Neuron (in vitro differentiated cells): ENCODE measurements around the gene OR2B2.
"Not testable (repeated sequence)": the region's sequence is repeated elsewhere in the genome, so short reads cannot be mapped to it uniquely, and the experiment has no call there.

Source experiments
- H2AFZ ChIP-seq: one replicate; pipeline ENCODE4 v1.6.1; 2013; ENCODE audit warnings: low read depth, mild to moderate bottlenecking, inconsistent platforms, low read length, moderate library complexity
- H3K27me3 ChIP-seq: one replicate; pipeline ENCODE4 v1.6.1; 2013; ENCODE audit warnings: low read length; ENCODE audit not compliant: insufficient read depth
- H3K36me3 ChIP-seq: one replicate; pipeline ENCODE4 v1.6.1; 2013; ENCODE audit warnings: low read length; ENCODE audit not compliant: insufficient read depth
- H3K4me1 ChIP-seq: one replicate; pipeline ENCODE4 v1.6.1; 2013; ENCODE audit warnings: low read length; ENCODE audit not compliant: insufficient read depth
- H3K4me3 ChIP-seq: 2 replicates; pipeline ENCODE4 v1.5.1; 2013; ENCODE audit warnings: mild to moderate bottlenecking, low read length, moderate library complexity
- H3K9me3 ChIP-seq: one replicate; pipeline ENCODE4 v1.6.1; 2013; ENCODE audit warnings: low read length

OR2B2 gene

GRCh38 chr6:27911956-27912446 is at the start of gene OR2B2:
OR2B2 (minus strand) TSS chr6:27912396; CDS start chr6:27912319, 77 bp downstream.
- no peaks in the 10 kb centered on the region for H3K9me3 ChIP-seq
- no peak within 1 kb of the TSS for H3K4me3 ChIP-seq
- no peaks in the 10 kb centered on the region for H3K4me1 ChIP-seq
- no peak within 1 kb of the TSS for H2AFZ ChIP-seq
- H3K36me3 ChIP-seq: no peaks in the 10 kb centered on the region
- H3K27me3 ChIP-seq: peaks cover 5% of the 10 kb centered on the region

- Histone ChIP-seq H3K9me3 (no peaks in the 10 kb centered on the region), H3K36me3 (no peaks in the 10 kb centered on the region), H2AFZ (no peak overlapping the region), H3K4me1 (no peaks in the 10 kb centered on the region), H3K4me3 (no peak overlapping the region), H3K27me3 (no peaks in the 10 kb centered on the region)
Measured at GRCh38 chr6:27957516-27957915, 45.3 kb upstream of the OR2B2 start.

DNA sequence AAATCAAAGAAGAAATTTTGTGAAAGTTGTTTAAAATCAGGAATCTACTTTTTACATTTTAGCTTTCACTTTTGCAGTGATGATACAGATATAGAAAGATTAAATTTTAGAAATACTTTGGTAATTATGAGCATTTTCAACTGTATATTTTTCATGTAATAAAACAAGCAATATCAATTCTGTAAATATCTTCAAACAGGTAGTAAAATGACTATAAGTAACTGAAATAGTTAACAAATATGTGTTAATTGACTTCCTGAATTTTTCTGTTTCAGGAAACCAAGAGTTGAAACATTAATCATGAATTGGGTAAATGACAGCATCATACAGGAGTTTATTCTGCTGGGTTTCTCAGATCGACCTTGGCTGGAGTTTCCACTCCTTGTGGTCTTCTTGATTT is 44.7 kb upstream of the OR2B2 start, which contains the start of gene OR2B6:
Gene OR2B6, plus strand, starts transcription at position 301 of the 400 bp plus-strand sequence. Its CDS starts 0 bp downstream, at position 301.
- Histone ChIP-seq H3K4me3 (no peak within 1 kb of the TSS), H2AFZ (no peak within 1 kb of the TSS), H3K9me3 (no peaks in the 10 kb centered on the region), H3K36me3 (no peaks in the 10 kb centered on the region), H3K4me1 (no peaks in the 10 kb centered on the region), H3K27me3 (peaks cover under 1% of the 10 kb centered on the region)

DNA sequence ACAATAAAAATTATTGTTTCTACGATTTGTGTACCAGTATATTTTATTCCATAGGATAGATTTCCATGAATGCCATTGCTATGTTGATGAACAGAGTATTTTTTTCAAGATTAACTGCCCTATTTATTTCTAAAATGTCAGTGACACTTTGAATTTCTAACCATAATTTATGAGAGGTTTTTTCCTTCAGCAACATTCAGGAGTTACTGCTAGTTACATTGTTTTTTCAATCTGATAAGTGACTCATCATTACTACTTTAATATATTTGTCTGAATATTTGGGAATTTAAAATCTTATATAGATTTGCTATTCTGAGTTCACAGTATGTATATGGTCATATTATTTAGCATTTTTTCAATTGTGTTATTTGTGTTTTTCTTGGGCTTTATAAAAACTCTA is 38.8 kb upstream of the OR2B2 start:
- Histone ChIP-seq H3K36me3 (no peaks in the 10 kb centered on the region), H2AFZ (no peak overlapping the region), H3K4me3 (no peak overlapping the region), H3K4me1 (no peaks in the 10 kb centered on the region), H3K9me3 (no peaks in the 10 kb centered on the region), H3K27me3 (peaks cover 4% of the 10 kb centered on the region)

GRCh38 chr6:27948237-27948636 is 36.0 kb upstream of the OR2B2 start:
- peaks cover 4% of the 10 kb centered on the region for H3K27me3 ChIP-seq
- H3K36me3 ChIP-seq: no peaks in the 10 kb centered on the region
- no peaks in the 10 kb centered on the region for H3K9me3 ChIP-seq
- H2AFZ ChIP-seq: no peak overlapping the region
- H3K4me1 ChIP-seq: no peaks in the 10 kb centered on the region
- no peak overlapping the region for H3K4me3 ChIP-seq

DNA sequence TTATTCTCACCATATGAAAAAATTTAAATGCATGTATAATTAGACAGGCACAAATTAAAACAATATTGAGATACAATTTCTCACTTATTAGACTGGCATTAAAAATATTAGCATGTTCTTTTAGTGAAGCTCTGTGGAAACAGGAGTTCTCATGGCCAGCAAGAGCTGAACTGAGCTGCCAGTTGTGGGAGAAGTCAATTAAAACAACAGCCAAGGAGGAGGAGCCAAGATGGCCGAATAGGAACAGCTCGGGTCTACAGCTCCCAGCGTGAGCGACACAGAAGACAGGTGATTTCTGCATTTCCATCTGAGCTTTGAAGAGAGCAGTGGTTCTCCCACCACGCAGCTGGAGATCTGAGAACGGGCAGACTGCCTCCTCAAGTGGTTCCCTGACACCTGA is 30.9 kb upstream of the OR2B2 start:
- not testable (repeated sequence) for H3K36me3 ChIP-seq, H3K9me3 ChIP-seq, H2AFZ ChIP-seq, H3K4me3 ChIP-seq, H3K27me3 ChIP-seq, H3K4me1 ChIP-seq

GRCh38 chr6:27940766-27941165 is 28.6 kb upstream of the OR2B2 start:
- H3K4me1 ChIP-seq: no peaks in the 10 kb centered on the region
- no peaks in the 10 kb centered on the region for H3K9me3 ChIP-seq
- no peaks in the 10 kb centered on the region for H3K36me3 ChIP-seq
- peaks cover 5% of the 10 kb centered on the region for H3K27me3 ChIP-seq
- H3K4me3 ChIP-seq: no peak overlapping the region
- no peak overlapping the region for H2AFZ ChIP-seq

- H3K9me3 ChIP-seq: no peaks in the 10 kb centered on the region
- no peaks in the 10 kb centered on the region for H3K36me3 ChIP-seq
- H3K4me3 ChIP-seq: no peak overlapping the region
- no peaks in the 10 kb centered on the region for H3K27me3 ChIP-seq
- H3K4me1 ChIP-seq: no peaks in the 10 kb centered on the region
- H2AFZ ChIP-seq: no peak overlapping the region
Measured at GRCh38 chr6:27931209-27931608, 19.0 kb upstream of the OR2B2 start.

DNA sequence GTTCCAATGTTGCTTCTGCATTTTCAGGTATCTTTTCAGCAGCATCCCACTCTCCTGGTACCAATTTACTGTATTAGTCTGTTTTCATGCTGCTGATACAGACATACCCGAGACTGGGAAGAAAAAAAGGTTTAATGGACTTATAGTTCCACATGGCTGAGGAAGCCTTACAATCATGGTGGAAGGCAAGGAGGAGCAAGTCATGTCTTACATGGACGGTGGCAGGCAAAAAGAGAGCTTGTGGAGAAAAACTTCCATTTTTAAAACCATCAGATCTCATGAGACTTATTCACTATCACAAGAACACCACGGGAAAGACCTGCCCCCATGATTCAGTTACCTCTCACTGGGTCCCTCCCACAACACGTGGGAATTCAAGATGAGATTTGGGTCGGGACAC is 17.7 kb upstream of the OR2B2 start:
- not testable (repeated sequence) for H3K4me1 ChIP-seq, H2AFZ ChIP-seq, H3K4me3 ChIP-seq, H3K9me3 ChIP-seq, H3K36me3 ChIP-seq, H3K27me3 ChIP-seq

DNA sequence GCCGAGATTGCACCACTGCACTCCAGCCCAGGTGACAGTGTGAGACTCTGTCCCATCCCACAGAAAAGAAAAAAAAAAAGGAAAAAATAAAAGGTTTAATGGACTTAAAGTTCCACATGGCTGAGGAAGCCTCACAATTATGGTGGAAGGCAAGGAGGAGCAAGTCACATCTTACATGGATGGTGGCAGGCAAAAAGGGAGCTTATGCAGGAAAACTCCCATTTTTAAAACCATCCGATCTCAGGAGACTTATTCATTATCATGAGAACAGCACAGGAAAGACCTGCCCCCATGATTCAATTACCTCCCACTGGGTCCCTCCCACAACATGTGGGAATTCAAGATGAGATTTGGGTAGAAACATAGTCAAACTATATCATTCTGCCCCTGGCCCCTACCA is 15.8 kb upstream of the OR2B2 start:
- not testable (repeated sequence) for H3K4me1 ChIP-seq, H3K9me3 ChIP-seq, H3K27me3 ChIP-seq, H3K4me3 ChIP-seq, H3K36me3 ChIP-seq, H2AFZ ChIP-seq

DNA sequence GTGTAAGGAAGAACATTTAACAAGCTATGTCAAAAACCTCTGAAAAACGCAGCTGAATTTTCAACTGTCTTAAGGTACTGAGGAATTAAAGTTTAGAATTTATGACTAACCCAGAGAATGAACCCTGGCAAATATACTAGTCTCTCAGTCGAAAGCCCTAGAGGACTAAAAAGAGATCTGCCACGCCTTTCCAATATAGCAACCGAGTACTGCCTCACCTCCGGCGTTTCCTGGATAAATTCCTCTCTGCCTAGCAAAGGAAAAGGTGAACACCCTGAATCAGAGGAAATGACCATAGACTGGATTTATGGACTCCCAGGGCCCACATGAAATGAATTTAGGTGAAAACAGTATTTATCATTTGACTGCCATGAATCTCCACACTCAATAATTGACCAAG is 12.0 kb upstream of the OR2B2 start:
- Histone ChIP-seq H3K4me3 (no peak overlapping the region), H2AFZ (no peak overlapping the region), H3K36me3 (no peaks in the 10 kb centered on the region), H3K9me3 (no peaks in the 10 kb centered on the region), H3K4me1 (no peaks in the 10 kb centered on the region), H3K27me3 (no peaks in the 10 kb centered on the region)

DNA sequence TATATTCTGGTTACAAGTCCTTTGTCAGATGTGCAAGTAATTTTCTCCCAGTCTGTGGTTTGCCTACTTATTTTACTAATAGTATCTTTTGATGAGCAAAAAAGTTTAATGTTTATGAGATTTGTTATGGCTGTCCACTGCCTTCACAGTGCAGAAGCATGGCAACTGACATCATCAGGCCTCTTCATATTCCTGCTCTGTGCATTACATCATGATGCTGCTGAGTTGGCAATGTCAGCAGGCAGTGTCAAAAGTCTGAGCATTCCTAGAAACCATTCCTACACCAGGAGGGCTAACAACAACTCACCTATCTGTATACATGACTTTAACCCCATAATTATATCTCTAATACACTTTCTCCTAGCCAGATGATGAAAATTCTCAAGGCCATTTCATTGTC is 10.8 kb upstream of the OR2B2 start:
- Histone ChIP-seq H2AFZ (no peak overlapping the region), H3K27me3 (no peaks in the 10 kb centered on the region), H3K4me1 (no peaks in the 10 kb centered on the region), H3K36me3 (no peaks in the 10 kb centered on the region), H3K4me3 (no peak overlapping the region), H3K9me3 (no peaks in the 10 kb centered on the region)

DNA sequence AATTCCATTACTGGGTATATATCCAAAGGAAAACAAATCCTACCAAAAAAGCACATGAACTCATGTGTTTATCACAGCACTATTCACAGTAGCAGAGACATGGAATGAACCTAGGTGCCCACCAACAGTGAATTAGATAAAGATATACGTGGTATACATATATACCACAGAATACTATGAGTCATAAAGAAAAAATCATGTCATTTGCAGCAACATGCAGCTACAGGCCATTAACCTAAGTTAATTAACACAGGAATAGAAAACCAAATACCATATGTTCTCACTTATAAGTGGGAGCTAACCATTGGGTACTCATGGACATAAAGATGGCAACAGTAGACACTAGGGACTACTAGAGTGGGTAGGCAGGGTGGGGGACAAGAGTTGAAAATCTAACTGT is 4.2 kb downstream of the OR2B2 start:
- no peaks in the 10 kb centered on the region for H3K4me1 ChIP-seq
- H3K4me3 ChIP-seq: no peak overlapping the region
- H3K27me3 ChIP-seq: peaks cover 5% of the 10 kb centered on the region
- no peaks in the 10 kb centered on the region for H3K9me3 ChIP-seq
- H3K36me3 ChIP-seq: no peaks in the 10 kb centered on the region
- H2AFZ ChIP-seq: no peak overlapping the region
